ENCODE measurements around the gene RTKN.

GRCh38 chr2:74474481-74474880 is 32.7 kb upstream of the RTKN start:
- TF ChIP-seq POLR2A (IDR thresholded peaks at IDR 0.05; ENCODE audit: low read depth, low read length): no peak
- no peak for TF ChIP-seq HCFC1 (IDR thresholded peaks at IDR 0.05; ENCODE audit: low read length)
- no peak for TF ChIP-seq CTCF (IDR thresholded peaks at IDR 0.05 in 2 of 3, conservative IDR thresholded peaks at IDR 0.05 in 1 of 3; ENCODE audit: control insufficient read depth in 2 of 3, extremely low read depth in 1 of 3, insufficient read depth in 1 of 3, low read depth in 3 of 3, low read length in 3 of 3)
- no peak for TF ChIP-seq ZBED1 (IDR thresholded peaks at IDR 0.05; ENCODE audit: borderline replicate concordance)
- TF ChIP-seq REST (IDR thresholded peaks at IDR 0.05; ENCODE audit: low read depth, low read length): no peak
- TF ChIP-seq POLR2AphosphoS2 (IDR thresholded peaks at IDR 0.05; ENCODE audit: low read depth, low read length): no peak
- TF ChIP-seq RFX5 (IDR thresholded peaks at IDR 0.05; ENCODE audit: low read depth, low read length): no peak
- no peak for TF ChIP-seq ZNF217 (IDR thresholded peaks at IDR 0.05)
- TF ChIP-seq GATAD2B (conservative IDR thresholded peaks at IDR 0.05; ENCODE audit: low read depth): no peak
- TF ChIP-seq POLR2AphosphoS5 (IDR thresholded peaks at IDR 0.05; ENCODE audit: low read length): no peak
- TF ChIP-seq PKNOX1 (IDR thresholded peaks at IDR 0.05): no peak
- TF ChIP-seq ATF7 (IDR thresholded peaks at IDR 0.05; ENCODE audit: low read depth): no peak
